GM12878 (cell line): ENCODE data around the gene SHISA4. TPM values are rescaled to one million over a fixed set of nuclear protein-coding genes. Genes with fewer than 3 reads are reported as not detected.
"Not testable (repeated sequence)": the region's sequence is repeated elsewhere in the genome, so short reads cannot be mapped to it uniquely, and the experiment has no call there.

Experiments
- ATAC-seq: fragments of 200-7000 bp; cut with Tn5 transposase; 3 replicates; pipeline ENCODE4 v1.9.1; 2020; ENCODE audit warnings: mild to moderate bottlenecking, moderate library complexity
- BruUV-seq: library from RNA; stranded (reverse); fragments of 400-500 nt; replicated peaks from 2 replicates; lab custom pipeline; 2021; lab: Mats Ljungman, UMichigan
- CTCF ChIA-PET: fragments of 300-600 bp; sonication (Branson Sonifier 250); formaldehyde crosslinking; extraction: SDS; loops from one replicate; lab custom pipeline; 2021; ENCODE audit warnings: inconsistent platforms; lab: Yijun Ruan, JAX
- POLR2A ChIA-PET: fragments of 350-600 bp; formaldehyde crosslinking; extraction: SDS; loops from one replicate; lab custom pipeline; 2021; ENCODE audit warnings: inconsistent platforms; lab: Charles Lee
- RAD21 ChIA-PET: fragments of 300-600 bp; sonication (Branson Sonifier 250); formaldehyde crosslinking; loops from one replicate; lab custom pipeline; 2023; ENCODE audit warnings: antibody characterized with exemption; ENCODE audit not compliant: unreplicated experiment; lab: Charles Lee
- SMC1A ChIA-PET: fragments of 300-600 bp; sonication (Branson Sonifier 250); formaldehyde crosslinking; loops from one replicate; lab custom pipeline; 2023; ENCODE audit not compliant: unreplicated experiment, uncharacterized antibody; lab: Charles Lee
- DNase-seq: peaks from one replicate; pipeline ENCODE4 v3.0.0-alpha.2; 2011; ENCODE audit warnings: low read depth, low spot score
- FAIRE-seq: peaks from 3 replicates; lab custom pipeline; 2011; peaks lifted over from hg19 to GRCh38; lab: Jason Lieb, UNC
- H2AFZ ChIP-seq: 2 replicates; pipeline ENCODE4 v1.6.0; 2011; ENCODE audit warnings: low read depth, low read length, control low read depth; ENCODE audit not compliant: control insufficient read depth
- H3K27ac ChIP-seq: 2 replicates; pipeline ENCODE4 v1.5.1; 2011; ENCODE audit warnings: control low read depth; ENCODE audit not compliant: control insufficient read depth, insufficient read depth
- H3K27me3 ChIP-seq, 2 experiments: replicated peaks in 1 of 2; 2 replicates each; pipeline versions ENCODE4 v1.6.0 to v1.6.1; 2011; ENCODE audit warnings: low read length in 1 of 2; ENCODE audit not compliant: control insufficient read depth in 2 of 2, insufficient read depth in 2 of 2
- H3K36me3 ChIP-seq, 2 experiments: 2 replicates each; pipeline ENCODE4 v1.5.1; 2011; ENCODE audit warnings: low read length in 1 of 2; ENCODE audit not compliant: control insufficient read depth in 2 of 2, insufficient read depth in 2 of 2
- H3K4me1 ChIP-seq: 2 replicates; pipeline ENCODE4 v1.6.1; 2011; ENCODE audit warnings: mild to moderate bottlenecking, low read length, moderate library complexity, mixed read lengths; ENCODE audit not compliant: control insufficient read depth, insufficient read depth
- H3K4me2 ChIP-seq: 2 replicates; pipeline ENCODE4 v1.6.0; 2011; ENCODE audit warnings: control low read depth; ENCODE audit not compliant: control insufficient read depth, insufficient read depth
- H3K4me3 ChIP-seq: fragments of 200-600 bp; sonication (generic); 2 replicates; pipeline ENCODE4 v1.5.1; 2016
- H3K79me2 ChIP-seq: 2 replicates; pipeline ENCODE4 v1.6.0; 2011; ENCODE audit warnings: low read length; ENCODE audit not compliant: control insufficient read depth, insufficient read depth
- H3K9ac ChIP-seq: 2 replicates; pipeline ENCODE4 v1.8.0; 2011; ENCODE audit warnings: low read length, control low read depth, mixed read lengths; ENCODE audit not compliant: control insufficient read depth, insufficient read depth
- H3K9me3 ChIP-seq: replicated peaks from 3 replicates; pipeline ENCODE4 v1.5.1; 2011; ENCODE audit warnings: mild to moderate bottlenecking, low read length; ENCODE audit not compliant: control insufficient read depth, insufficient read depth
- H4K20me1 ChIP-seq: 2 replicates; pipeline ENCODE4 v1.6.0; 2011; ENCODE audit not compliant: control insufficient read depth, insufficient read depth
- BACH1 ChIP-seq: fragments of 450-650 bp; IDR thresholded peaks from 2 replicates; pipeline ENCODE4 v1.6.1; 2017; ENCODE audit warnings: mild to moderate bottlenecking, borderline replicate concordance
- BCL11A ChIP-seq: IDR thresholded peaks from 2 replicates; pipeline ENCODE4 v1.6.1; 2011; ENCODE audit warnings: low read depth, low read length
- CEBPZ ChIP-seq: fragments of 150-350 bp; IDR thresholded peaks from 2 replicates; pipeline ENCODE4 v1.6.1; 2016; ENCODE audit warnings: low read depth, low read length
- NFIC ChIP-seq: IDR thresholded peaks from 2 replicates; pipeline ENCODE4 v1.6.1; 2012; ENCODE audit warnings: low read depth, mild to moderate bottlenecking, inconsistent platforms, low read length, moderate library complexity
- SMARCA5 ChIP-seq: fragments of 450-650 bp; IDR thresholded peaks from 2 replicates; pipeline ENCODE4 v1.6.1; 2017; ENCODE audit warnings: mild to moderate bottlenecking
- WGBS: methylation state at CpG from one replicate; pipeline ENCODE4 v1.1.6; 2016; ENCODE audit warnings: low lambda C conversion rate; ENCODE audit not compliant: insufficient replicate concordance, insufficient coverage; ENCODE audit errors: missing lambda C conversion rate; 5-methylcytosine and 5-hydroxymethylcytosine counted together
- in situ Hi-C: fragments of 300-500 bp; cut with MboI; formaldehyde crosslinking; loops from 9 replicates; pipeline ENCODE4 v1.14.3; 2018; ENCODE audit warnings: mixed read lengths
- intact Hi-C: fragments of 100-400 bp; cut with micrococcal nuclease; formaldehyde crosslinking; loops from one replicate; pipeline ENCODE4 v1.14.2; 2022; ENCODE audit not compliant: unreplicated experiment
- polyA plus RNA-seq, 11 experiments: library from polyadenylated mRNA; depleted of rRNA in 4 of 11; unstranded in 6 of 11; stranded (reverse) in 5 of 11; fragments of >200 nt; fragmentation: Nextera tagmentation in 4 of 11; fragmentation: Illumina TruSeq in 1 of 11; extraction: Ambion mirVana in 4 of 11; extraction: Trizol in 1 of 11; gene quantifications; 1 replicate in 1 of 11; 2 replicates in 10 of 11; pipeline versions ENCODE4 v1.2.1 to v1.2.3, GENCODE V29; 2011 to 2016; ENCODE audit warnings: inconsistent platforms in 2 of 11, missing spikeins in 2 of 11, low read depth in 1 of 11
- total RNA-seq, 4 experiments: library from RNA; depleted of rRNA in 3 of 4; stranded (reverse); fragments of >200 nt in 3 of 4; fragmentation: Illumina TruSeq in 1 of 4; extraction: Trizol in 1 of 4; gene quantifications; 2 replicates each; pipeline versions ENCODE4 v1.2.1 to v1.2.3, GENCODE V29; 2013 to 2021
- TF ChIP-seq, protein P1 (sequence below): fragments of 450-650 bp; IDR thresholded peaks from 2 replicates; pipeline ENCODE4 v1.6.1; 2018; ENCODE audit warnings: borderline replicate concordance, mild to moderate bottlenecking; ENCODE audit not compliant: partially characterized antibody

SHISA4 gene
- total and polyA plus RNA-seq, 10 of the 15 experiments (the other 5 are each of a cell fraction or from before 2014, with no cell fraction given): 0.07 TPM; not detected in 8

DNA sequence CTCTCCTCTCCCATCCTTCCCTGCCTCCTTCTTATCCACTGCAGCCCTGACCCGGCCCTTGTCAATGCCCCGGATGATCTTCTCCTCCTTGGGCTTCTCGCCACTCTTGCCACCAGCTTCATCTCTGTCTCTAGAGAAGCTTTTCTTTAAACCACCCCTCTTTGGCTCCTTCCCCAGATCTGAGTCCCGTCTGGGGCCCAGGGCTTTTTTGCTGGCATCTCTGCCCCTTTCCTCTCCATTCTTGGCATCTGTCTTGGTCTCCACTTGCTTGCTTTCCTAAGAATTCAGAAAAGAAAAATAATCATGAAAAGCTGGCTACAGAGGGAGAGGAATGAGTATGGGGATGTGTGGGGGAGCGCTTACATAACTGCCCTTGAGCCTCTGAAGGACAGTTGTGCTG, 11.8 kb downstream of the SHISA4 start:
- ATAC-seq: no peak
- no peak overlapping the region for H3K4me3 ChIP-seq
- no TSS peak for BruUV-seq
- no peak overlapping the region for H3K4me2 ChIP-seq
- intact Hi-C loops (no loop called here), in situ Hi-C loops (no loop called here)
- H4K20me1 ChIP-seq: no peaks in the 10 kb centered on the region
- ChIA-PET CTCF (interaction anchor here (0.6 to 1.1 kb wide), 2 partner anchors 9 to 23 kb away, joined by 3 read pairs; no protein-coding TSS in a partner anchor), POLR2A (no interaction called here), RAD21 (no interaction called here), SMC1A (no interaction called here)
- H3K9ac ChIP-seq: no peak overlapping the region
- no peaks in the 10 kb centered on the region for H3K4me1 ChIP-seq
- FAIRE-seq: no peak
- H3K79me2 ChIP-seq: no peaks in the 10 kb centered on the region
- DNase-seq: no peak
- H3K27ac ChIP-seq: no peak overlapping the region
- TF ChIP-seq BCL11A (no peak), CEBPZ (no peak), SMARCA5 (no peak), NFIC (no peak), BACH1 (no peak)
- TF ChIP-seq, protein P1, sequence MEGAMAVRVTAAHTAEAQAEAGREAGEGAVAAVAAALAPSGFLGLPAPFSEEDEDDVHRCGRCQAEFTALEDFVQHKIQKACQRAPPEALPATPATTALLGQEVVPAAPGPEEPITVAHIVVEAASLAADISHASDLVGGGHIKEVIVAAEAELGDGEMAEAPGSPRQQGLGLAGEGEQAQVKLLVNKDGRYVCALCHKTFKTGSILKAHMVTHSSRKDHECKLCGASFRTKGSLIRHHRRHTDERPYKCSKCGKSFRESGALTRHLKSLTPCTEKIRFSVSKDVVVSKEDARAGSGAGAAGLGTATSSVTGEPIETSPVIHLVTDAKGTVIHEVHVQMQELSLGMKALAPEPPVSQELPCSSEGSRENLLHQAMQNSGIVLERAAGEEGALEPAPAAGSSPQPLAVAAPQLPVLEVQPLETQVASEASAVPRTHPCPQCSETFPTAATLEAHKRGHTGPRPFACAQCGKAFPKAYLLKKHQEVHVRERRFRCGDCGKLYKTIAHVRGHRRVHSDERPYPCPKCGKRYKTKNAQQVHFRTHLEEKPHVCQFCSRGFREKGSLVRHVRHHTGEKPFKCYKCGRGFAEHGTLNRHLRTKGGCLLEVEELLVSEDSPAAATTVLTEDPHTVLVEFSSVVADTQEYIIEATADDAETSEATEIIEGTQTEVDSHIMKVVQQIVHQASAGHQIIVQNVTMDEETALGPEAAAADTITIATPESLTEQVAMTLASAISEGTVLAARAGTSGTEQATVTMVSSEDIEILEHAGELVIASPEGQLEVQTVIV: no peak
- no peaks in the 10 kb centered on the region for H3K36me3 ChIP-seq
- 35% methylated on average over 5 of the region's 5 CpGs for WGBS
- H3K9me3 ChIP-seq: no peaks in the 10 kb centered on the region
- no peaks in the 10 kb centered on the region for H3K27me3 ChIP-seq
- no peak overlapping the region for H2AFZ ChIP-seq

GRCh38 chr1:201901036-201901435, 12.3 kb downstream of the SHISA4 start:
- H3K36me3 ChIP-seq, H4K20me1 ChIP-seq, DNase-seq, H3K4me1 ChIP-seq, H3K27me3 ChIP-seq, intact Hi-C loops, H2AFZ ChIP-seq, H3K9me3 ChIP-seq, ATAC-seq, SMC1A ChIA-PET, POLR2A ChIA-PET, H3K79me2 ChIP-seq, H3K27ac ChIP-seq, H3K9ac ChIP-seq, H3K4me2 ChIP-seq, FAIRE-seq, H3K4me3 ChIP-seq, RAD21 ChIA-PET, BruUV-seq, in situ Hi-C loops: not testable (repeated sequence)
- CTCF ChIA-PET: interaction anchor here (0.6 to 1.1 kb wide), 2 partner anchors 9 to 23 kb away, joined by 3 read pairs; no protein-coding TSS in a partner anchor
- WGBS: 60% methylated on average over 6 of the region's 6 CpGs
